Left renal cortex interstitium (tissue), 4 donors: Measurements from ENCODE around the gene POU2F3. TPM values are rescaled to one million over a fixed set of nuclear protein-coding genes. Genes with fewer than 3 reads are reported as not detected.

ENCODE experiments used
- DNase-seq, 4 donors: peaks; one replicate each; pipeline ENCODE4 v3.0.0-alpha.2; 2013; ENCODE audit warnings: low read depth in 4 of 4, low spot score in 2 of 4, missing footprints in 1 of 4
- polyA plus RNA-seq, 4 donors: library from polyadenylated mRNA; unstranded; fragments of 120-200 nt; gene quantifications; one replicate each; pipeline ENCODE4 v1.2.1, GENCODE V29; 2013; ENCODE audit not compliant: insufficient read length in 4 of 4

POU2F3 gene
- polyA plus RNA-seq, 4 donors: 0.41 to 1.6 (median 0.69) TPM

- DNase-seq: no peak
These were observed 30.0 kb upstream of the POU2F3 start for GRCh38 chr11:120209746-120210625.

- peak in 2 of 4 donors; percentile 71 to 80 for DNase-seq
These were observed 29.1 kb upstream of the POU2F3 start, which contains the start of gene OAF for GRCh38 chr11:120210626-120211521. Gene OAF (plus strand): TSS chr11:120211032. CDS start chr11:120211280, 248 bp downstream.

GRCh38 chr11:120211522-120212258 is 28.2 kb upstream of the POU2F3 start:
- DNase-seq: no peak

- DNase-seq: no peak
These were observed 27.6 kb upstream of the POU2F3 start for GRCh38 chr11:120212259-120212878.

- no peak for DNase-seq
These were observed 27.0 kb upstream of the POU2F3 start for GRCh38 chr11:120212926-120213325.

- no peak for DNase-seq
These were observed 25.4 kb upstream of the POU2F3 start for GRCh38 chr11:120214581-120214980.

- DNase-seq: no peak
These were observed 24.3 kb upstream of the POU2F3 start for GRCh38 chr11:120215634-120216033.

GRCh38 chr11:120216426-120217102 is 23.4 kb upstream of the POU2F3 start:
- no peak for DNase-seq

- DNase-seq: no peak
These were observed 22.4 kb upstream of the POU2F3 start for GRCh38 chr11:120217526-120217925.

GRCh38 chr11:120217941-120218694 is 21.8 kb upstream of the POU2F3 start:
- no peak for DNase-seq

GRCh38 chr11:120218695-120219033 is 21.3 kb upstream of the POU2F3 start:
- no peak for DNase-seq

- DNase-seq: no peak
These were observed 20.6 kb upstream of the POU2F3 start for GRCh38 chr11:120219232-120219937.

GRCh38 chr11:120219938-120220746 is 19.8 kb upstream of the POU2F3 start:
- no peak for DNase-seq

GRCh38 chr11:120220747-120221037 is 19.2 kb upstream of the POU2F3 start:
- DNase-seq: no peak

GRCh38 chr11:120221115-120221752 is 18.7 kb upstream of the POU2F3 start:
- no peak for DNase-seq

GRCh38 chr11:120222916-120223315 is 17.0 kb upstream of the POU2F3 start:
- DNase-seq: no peak

GRCh38 chr11:120223793-120224192 is 16.1 kb upstream of the POU2F3 start:
- no peak for DNase-seq
